ENCODE results near the gene IL1RL2.

DNA sequence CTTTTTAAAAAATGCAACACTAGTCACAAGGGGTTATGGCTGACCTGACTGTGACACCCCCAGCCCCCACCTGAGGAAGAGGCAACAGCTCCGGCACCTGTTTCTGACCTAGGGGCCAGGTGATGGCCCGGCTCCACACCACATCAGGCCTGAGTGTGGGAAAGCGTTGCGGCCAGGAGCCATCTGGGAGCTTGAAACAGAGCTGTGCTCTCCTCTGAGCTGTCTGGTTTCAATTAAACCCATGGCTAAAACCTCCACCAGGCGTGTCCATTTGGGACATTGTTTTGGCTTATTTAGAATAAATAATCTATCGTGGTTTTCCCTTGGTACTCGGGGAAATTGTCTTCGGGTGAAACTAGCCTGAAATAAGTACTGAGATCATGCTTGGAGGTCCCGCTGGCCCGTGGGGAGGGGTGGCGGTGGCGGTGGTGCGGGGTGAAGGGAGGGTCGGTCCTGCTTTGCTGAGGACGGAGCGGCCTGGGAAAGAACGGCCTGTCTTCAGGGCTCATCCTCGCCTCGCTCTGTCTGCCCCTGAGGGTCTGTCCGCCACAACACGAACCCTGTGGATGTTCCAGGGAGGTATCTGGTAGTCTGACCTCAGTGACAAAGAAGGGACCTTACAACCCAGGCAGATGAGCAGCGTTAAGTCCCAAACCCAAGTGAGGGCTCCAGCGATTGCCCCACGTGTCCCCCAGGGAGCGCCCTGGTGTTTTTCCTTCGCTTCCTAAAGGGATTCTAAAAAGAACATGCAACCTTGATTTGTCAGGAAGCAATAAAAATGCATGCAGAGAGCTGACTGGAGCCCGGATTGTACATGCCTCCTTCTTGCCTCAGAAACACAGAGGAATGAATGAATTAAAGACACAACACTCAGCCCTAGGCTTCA lies 58.7 kb downstream of the IL1RL2 start:
- TF ChIP-seq CTCF (IDR thresholded peaks at IDR 0.05) (no peak), POLR2A (IDR thresholded peaks at IDR 0.05) (no peak)
